Transverse colon (tissue), 4 donors: ENCODE measurements around the gene APBB2. TPM values are rescaled to one million over a fixed set of nuclear protein-coding genes. Genes with fewer than 3 reads are reported as not detected.

Source experiments
- DNase-seq: peaks from one replicate; pipeline ENCODE4 v3.0.0-alpha.2; 2019
- H3K27ac ChIP-seq, 4 donors: fragments of 200-600 bp; sonication (generic); 2 replicates each; pipeline ENCODE4 v1.5.1; 2016 to 2018; ENCODE audit warnings: inconsistent platforms in 4 of 4
- H3K27me3 ChIP-seq: fragments of 200-600 bp; sonication (generic); 2 replicates; pipeline ENCODE4 v1.5.1; 2017; ENCODE audit warnings: inconsistent platforms
- H3K36me3 ChIP-seq, 4 donors: fragments of 200-600 bp; sonication (generic); 2 replicates each; pipeline ENCODE4 v1.5.1; 2017 to 2019; ENCODE audit warnings: inconsistent platforms in 4 of 4
- H3K4me1 ChIP-seq, 4 donors: fragments of 200-600 bp; sonication (generic); 2 replicates each; pipeline ENCODE4 v1.5.1; 2017 to 2020; ENCODE audit warnings: inconsistent platforms in 4 of 4
- H3K4me3 ChIP-seq, 4 donors: fragments of 200-600 bp; sonication (generic); 1 replicate in 1 of 4; 2 replicates in 3 of 4; pipeline versions ENCODE4 v1.5.1 to v1.6.1; 2017 to 2019; ENCODE audit warnings: inconsistent platforms in 4 of 4
- H3K9me3 ChIP-seq, 2 donors: fragments of 200-600 bp; sonication (generic); 2 replicates each; pipeline ENCODE4 v1.5.1; 2017 to 2019; ENCODE audit warnings: inconsistent platforms in 2 of 2
- EP300 ChIP-seq: sonication (generic); formaldehyde crosslinking; IDR thresholded peaks from one replicate; pipeline ENCODE4 v1.6.1; 2017; ENCODE audit warnings: antibody characterized with exemption, low read depth
- POLR2A ChIP-seq: fragments of 450-650 bp; IDR thresholded peaks from one replicate; pipeline ENCODE4 v1.6.1; 2016; ENCODE audit warnings: antibody characterized with exemption, mild to moderate bottlenecking, moderate library complexity
- POLR2AphosphoS5 ChIP-seq, 3 donors: sonication (generic); formaldehyde crosslinking; IDR thresholded peaks; one replicate each; pipeline ENCODE4 v1.6.1; 2016; ENCODE audit warnings: antibody characterized with exemption in 3 of 3
- WGBS, 2 donors: methylation state at CpG; one replicate each; pipeline ENCODE4 v1.1.5; 2018; ENCODE audit warnings: low coverage in 1 of 2; 5-methylcytosine and 5-hydroxymethylcytosine counted together
- in situ Hi-C, 4 donors: fragments of 200-750 bp; cut with MboI; loops; one replicate each; pipeline versions ENCODE4 v1.15.0 to v1.15.1; 2017; ENCODE audit warnings: low sequenced_read_pairs in 3 of 4, low pct_ligation_motif_present in 1 of 4, low pct_unique_long_range_greater_than_20kb in 1 of 4
- intact Hi-C: fragments of 100-400 bp; cut with DNase I; formaldehyde crosslinking; loops from one replicate; pipeline ENCODE4 v1.15.1; 2023; ENCODE audit warnings: low total_unique reads
- total RNA-seq, 4 donors: library from RNA; depleted of rRNA; stranded (reverse); fragments of >200 nt; gene quantifications; one replicate each; pipeline ENCODE4 v1.1.0, GENCODE V29; 2016
- TF ChIP-seq, protein P1 (sequence below), 5 experiments: fragments of 200-600 bp in 3 of 5; fragments of 450-650 bp in 2 of 5; sonication (generic) in 3 of 5; IDR thresholded peaks; 1 replicate in 2 of 5; 2 replicates in 3 of 5; pipeline ENCODE4 v1.5.1; 2016 to 2017; ENCODE audit warnings: antibody characterized with exemption in 5 of 5, inconsistent platforms in 3 of 5, mild to moderate bottlenecking in 2 of 5, moderate library complexity in 1 of 5

APBB2 gene
- total RNA-seq, 4 donors from 2014 or later: 37.1 to 138 (median 90.1) TPM

DNA sequence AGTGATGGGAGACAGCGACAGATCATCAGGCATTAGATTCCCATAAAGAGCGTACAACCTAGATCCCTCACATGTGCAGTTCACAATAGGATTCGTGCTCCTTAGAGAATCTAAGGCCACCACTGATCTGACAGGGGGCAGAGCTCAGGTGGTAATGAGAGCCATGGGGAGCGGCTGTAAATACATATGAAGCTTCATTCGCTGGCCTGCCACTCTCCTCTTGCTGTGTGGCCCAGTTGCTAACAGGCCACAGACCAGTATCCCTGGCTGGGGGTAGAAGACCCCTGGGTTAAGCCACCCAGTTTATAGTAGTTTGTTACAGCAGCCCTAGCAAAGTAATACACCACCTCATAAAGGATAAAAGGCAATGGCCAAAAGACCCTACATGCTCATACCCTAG, 30.3 kb downstream of the APBB2 start:
- intact Hi-C loops: no loop called here
- in situ Hi-C loops: no loop called here
- no peak for DNase-seq
- WGBS, 2 donors: 88 to 100% methylated on average over 4 to 5 of the region's 5 CpGs
- TF ChIP-seq POLR2AphosphoS5 (IDR thresholded peaks at IDR 0.05) (no peak), EP300 (no peak)
- Histone ChIP-seq H3K27me3 (no peaks in the 10 kb centered on the region), H3K9me3 (no peaks in the 10 kb centered on the region), H3K4me1 (peaks cover 6 to 25% (median 19%) of the 10 kb centered on the region in 4 donors), H3K27ac (no peak overlapping the region), H3K4me3 (no peak overlapping the region), H3K36me3 (no peaks in the 10 kb centered on the region)

DNA sequence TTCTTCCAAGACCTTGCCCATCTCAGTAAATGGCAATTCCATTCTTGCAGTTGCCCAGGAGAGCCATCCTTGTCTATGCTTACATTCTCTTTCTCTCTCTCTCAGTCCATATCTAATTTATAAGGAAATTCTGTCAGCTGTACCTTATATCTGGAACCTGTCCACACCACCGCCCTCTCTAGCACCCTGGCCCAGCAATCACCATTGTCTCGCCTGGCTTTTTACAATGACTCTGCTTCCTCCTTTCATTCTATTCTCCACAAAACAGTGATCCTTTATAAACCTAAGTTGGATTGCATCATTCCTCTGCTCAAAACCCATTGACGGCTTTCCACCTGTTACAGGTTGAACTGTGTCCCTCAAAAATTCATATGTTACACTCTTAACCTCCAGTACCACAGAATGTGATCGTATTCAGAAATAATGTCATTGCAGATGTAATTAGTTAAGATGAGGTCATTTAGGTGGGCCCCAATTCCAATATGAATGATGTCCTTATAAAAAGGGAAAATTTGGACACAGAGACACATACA, 31.3 kb downstream of the APBB2 start:
- in situ Hi-C loops: no loop called here
- no peaks in the 10 kb centered on the region for H3K9me3 ChIP-seq
- H3K27ac ChIP-seq: no peak overlapping the region
- H3K36me3 ChIP-seq: no peaks in the 10 kb centered on the region
- peaks cover 14 to 34% (median 24%) of the 10 kb centered on the region in 4 donors for H3K4me1 ChIP-seq
- intact Hi-C loops: no loop called here
- H3K4me3 ChIP-seq: no peak overlapping the region
- no peak for TF ChIP-seq POLR2A
- no peak for TF ChIP-seq EP300
- no peak for DNase-seq
- WGBS, 2 donors: 54 to 57% methylated on average over 4 of the region's 4 CpGs
- no peaks in the 10 kb centered on the region for H3K27me3 ChIP-seq

DNA sequence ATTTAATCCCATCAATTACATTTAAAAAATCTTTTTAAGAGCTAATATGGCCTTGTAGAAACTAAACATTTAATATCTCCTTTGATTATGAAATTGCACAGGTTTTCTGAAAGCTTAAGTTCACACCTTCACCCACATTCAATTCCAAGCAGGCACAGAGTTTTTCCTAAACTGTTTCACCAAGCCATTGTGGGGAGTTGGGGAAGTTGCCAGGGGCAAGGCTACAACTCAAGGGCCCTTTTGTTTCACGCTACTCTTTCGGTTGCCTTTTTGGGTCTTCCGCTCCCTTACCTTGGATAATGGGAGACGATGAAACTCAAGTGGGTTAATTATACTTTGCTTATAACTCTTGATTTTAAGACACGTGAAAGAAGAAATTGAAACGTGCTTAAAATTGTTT, 33.3 kb downstream of the APBB2 start:
- TF ChIP-seq, protein P1, sequence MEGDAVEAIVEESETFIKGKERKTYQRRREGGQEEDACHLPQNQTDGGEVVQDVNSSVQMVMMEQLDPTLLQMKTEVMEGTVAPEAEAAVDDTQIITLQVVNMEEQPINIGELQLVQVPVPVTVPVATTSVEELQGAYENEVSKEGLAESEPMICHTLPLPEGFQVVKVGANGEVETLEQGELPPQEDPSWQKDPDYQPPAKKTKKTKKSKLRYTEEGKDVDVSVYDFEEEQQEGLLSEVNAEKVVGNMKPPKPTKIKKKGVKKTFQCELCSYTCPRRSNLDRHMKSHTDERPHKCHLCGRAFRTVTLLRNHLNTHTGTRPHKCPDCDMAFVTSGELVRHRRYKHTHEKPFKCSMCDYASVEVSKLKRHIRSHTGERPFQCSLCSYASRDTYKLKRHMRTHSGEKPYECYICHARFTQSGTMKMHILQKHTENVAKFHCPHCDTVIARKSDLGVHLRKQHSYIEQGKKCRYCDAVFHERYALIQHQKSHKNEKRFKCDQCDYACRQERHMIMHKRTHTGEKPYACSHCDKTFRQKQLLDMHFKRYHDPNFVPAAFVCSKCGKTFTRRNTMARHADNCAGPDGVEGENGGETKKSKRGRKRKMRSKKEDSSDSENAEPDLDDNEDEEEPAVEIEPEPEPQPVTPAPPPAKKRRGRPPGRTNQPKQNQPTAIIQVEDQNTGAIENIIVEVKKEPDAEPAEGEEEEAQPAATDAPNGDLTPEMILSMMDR (IDR thresholded peaks at IDR 0.05): no peak
- Histone ChIP-seq H3K4me3 (no peak overlapping the region), H3K27ac (no peak overlapping the region), H3K9me3 (no peaks in the 10 kb centered on the region), H3K4me1 (peaks cover 16 to 48% (median 29%) of the 10 kb centered on the region in 4 donors), H3K36me3 (no peaks in the 10 kb centered on the region), H3K27me3 (no peaks in the 10 kb centered on the region)
- intact Hi-C loops: no loop called here
- DNase-seq: no peak
- 93 to 98% methylated on average over 6 of the region's 6 CpGs for WGBS, 2 donors
- in situ Hi-C loops: no loop called here

DNA sequence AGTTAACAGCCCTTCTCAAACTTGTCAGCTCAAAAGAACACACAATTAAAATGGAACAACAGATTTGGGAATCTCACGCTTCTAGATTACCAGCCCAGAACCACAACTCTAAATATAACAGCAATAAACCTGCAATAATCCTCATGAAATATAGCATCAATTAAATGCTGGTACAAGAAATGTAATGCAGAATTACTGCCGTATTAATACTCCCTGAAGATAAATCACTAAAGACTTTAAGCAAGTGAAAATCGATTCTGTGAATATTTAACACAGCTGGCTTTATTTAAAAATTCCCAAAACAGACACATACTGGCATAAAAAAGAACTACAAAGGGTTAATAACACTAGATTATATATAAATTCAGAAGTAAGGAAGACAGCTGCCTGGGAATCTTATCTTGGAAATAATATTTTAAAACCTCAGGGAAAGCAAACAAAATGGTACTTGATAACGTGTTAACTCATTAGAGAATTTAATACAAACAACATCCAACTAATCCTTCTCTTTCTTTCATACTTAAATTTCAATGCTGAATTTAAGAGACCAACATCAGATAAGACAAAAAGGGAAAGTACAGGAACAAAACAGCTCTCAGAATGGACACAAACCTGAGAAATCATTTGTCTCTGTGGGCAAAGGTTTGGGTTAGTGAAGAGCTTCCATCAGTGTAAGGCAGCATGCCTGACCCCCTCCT, 34.7 kb downstream of the APBB2 start:
- no peaks in the 10 kb centered on the region for H3K27me3 ChIP-seq
- intact Hi-C loops: no loop called here
- no peaks in the 10 kb centered on the region for H3K9me3 ChIP-seq
- 25 to 30% methylated on average over 4 of the region's 4 CpGs for WGBS, 2 donors
- H3K4me3 ChIP-seq: no peak overlapping the region
- H3K36me3 ChIP-seq: no peaks in the 10 kb centered on the region
- no peak overlapping the region for H3K27ac ChIP-seq
- TF ChIP-seq POLR2A: no peak
- H3K4me1 ChIP-seq: peaks cover 13 to 40% (median 27%) of the 10 kb centered on the region in 4 donors
- in situ Hi-C loops: no loop called here
- DNase-seq: no peak

DNA sequence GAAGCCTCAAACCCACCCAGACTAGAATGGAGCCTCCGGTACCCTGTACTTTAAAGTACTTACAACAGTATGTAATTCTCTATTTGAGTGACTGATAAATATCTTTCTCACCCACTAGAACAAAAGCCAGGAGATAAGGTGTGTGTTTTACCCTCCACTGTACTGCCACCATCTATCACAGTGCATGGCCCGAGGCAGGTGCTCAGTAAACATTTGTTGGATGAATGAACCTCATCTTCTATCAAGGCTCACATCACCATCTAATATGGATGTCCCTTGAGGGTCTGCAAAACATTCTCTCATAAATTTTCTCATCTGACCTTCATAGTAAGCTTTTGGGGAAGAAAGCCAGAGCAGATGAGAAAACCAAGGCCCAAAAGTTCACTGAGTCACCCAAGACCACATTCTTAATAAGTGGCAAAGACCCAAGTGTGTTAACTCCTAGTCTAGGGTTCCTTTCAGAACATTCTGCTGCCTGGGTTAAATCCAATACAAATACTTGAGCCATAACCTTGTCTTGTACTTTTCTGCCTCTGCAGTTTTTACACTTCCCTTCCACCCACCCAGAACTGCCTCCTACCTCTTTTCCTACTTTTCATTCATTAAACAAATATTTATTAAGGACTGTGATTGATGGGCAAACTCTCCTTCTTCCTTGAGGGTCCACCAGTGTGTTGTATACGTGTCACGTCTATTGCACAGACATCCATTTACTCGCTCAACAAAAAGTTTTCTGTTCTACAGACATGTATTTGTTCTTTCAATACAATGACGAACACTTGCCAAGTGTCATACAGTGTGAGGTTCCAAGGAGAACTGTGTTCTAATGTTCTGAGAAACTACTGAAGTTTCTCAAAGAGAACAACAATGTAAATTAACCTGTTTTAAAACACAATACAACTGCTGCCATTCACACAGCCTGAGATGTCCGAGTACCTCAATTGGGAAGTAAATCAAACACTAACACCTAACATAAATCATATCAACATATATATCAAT, 35.7 kb downstream of the APBB2 start:
- H3K36me3 ChIP-seq: no peaks in the 10 kb centered on the region
- H3K9me3 ChIP-seq: no peaks in the 10 kb centered on the region
- WGBS, 2 donors: 41 to 59% methylated on average over 7 of the region's 7 CpGs
- no peaks in the 10 kb centered on the region for H3K27me3 ChIP-seq
- H3K27ac ChIP-seq: no peak overlapping the region
- peaks cover 13 to 40% (median 27%) of the 10 kb centered on the region in 4 donors for H3K4me1 ChIP-seq
- in situ Hi-C loops (no loop called here), intact Hi-C loops (no loop called here)
- DNase-seq: no peak
- H3K4me3 ChIP-seq: no peak overlapping the region
- TF ChIP-seq POLR2AphosphoS5 (IDR thresholded peaks at IDR 0.05) (no peak), POLR2A (no peak), EP300 (no peak)
- TF ChIP-seq, protein P1 (IDR thresholded peaks at IDR 0.05): no peak
